Sciatic nerve (tissue), 2 donors: Measurements from ENCODE around the gene TAF3. TPM values are rescaled to one million over a fixed set of nuclear protein-coding genes. Genes with fewer than 3 reads are reported as not detected.

Source experiments
- ATAC-seq: fragments of 200-7000 bp; cut with Tn5 transposase; one replicate; pipeline ENCODE4 v1.9.1; 2020; ENCODE audit warnings: mild to moderate bottlenecking, moderate library complexity
- DNase-seq: peaks from one replicate; pipeline ENCODE4 v3.0.0-alpha.2; 2020; ENCODE audit warnings: low spot score
- intact Hi-C: fragments of 100-400 bp; cut with DNase I; formaldehyde crosslinking; loops from one replicate; pipeline ENCODE4 v1.14.2; 2022
- total RNA-seq: library from RNA; stranded (reverse); fragmentation: NEBNext Ultra II Directional; extraction: Animal tissue kit (Norgen Biotek cat#: 25700); gene quantifications from one replicate; pipeline ENCODE4 v1.2.1, GENCODE V29; 2021
- donor health status: DM: no; HTN: no; CAD: no.
- donor health status: DM: no; HTN: no; CAD: no.

Gene TAF3
- total RNA-seq, 1 donor from 2014 or later: 13.7 TPM

GRCh38 chr10:7908541-7909210 is 90.4 kb downstream of the TAF3 start:
- DNase-seq (no peak), ATAC-seq (no peak)
- intact Hi-C loops: no loop called here

- ATAC-seq (no peak), DNase-seq (no peak)
- intact Hi-C loops: no loop called here
Observed at GRCh38 chr10:7913126-7913872, 95.0 kb downstream of the TAF3 start.

GRCh38 chr10:7915923-7916536 is 97.7 kb downstream of the TAF3 start:
- ATAC-seq (no peak), DNase-seq (no peak)
- intact Hi-C loops: no loop called here

- intact Hi-C loops: no loop called here
- ATAC-seq (no peak), DNase-seq (no peak)
Observed at GRCh38 chr10:7917736-7918135, 99.4 kb downstream of the TAF3 start.

GRCh38 chr10:7922707-7923106 is 104.4 kb downstream of the TAF3 start:
- ATAC-seq: no peak
- no peak for DNase-seq
- intact Hi-C loops: no loop called here

GRCh38 chr10:7928536-7928935 is 110.2 kb downstream of the TAF3 start:
- no peak for DNase-seq
- ATAC-seq: no peak
- intact Hi-C loops: no loop called here

GRCh38 chr10:7932301-7933036 is 114.2 kb downstream of the TAF3 start:
- intact Hi-C loops: no loop called here
- DNase-seq: no peak
- no peak for ATAC-seq

GRCh38 chr10:7933262-7933661 is 115.0 kb downstream of the TAF3 start:
- ATAC-seq: no peak
- intact Hi-C loops: no loop called here
- DNase-seq: no peak

GRCh38 chr10:7933757-7934156 is 115.5 kb downstream of the TAF3 start:
- no peak for DNase-seq
- intact Hi-C loops: no loop called here
- ATAC-seq: no peak

- intact Hi-C loops: no loop called here
- DNase-seq: no peak
- ATAC-seq: no peak
Observed at GRCh38 chr10:7937315-7937945, 119.1 kb downstream of the TAF3 start.

- ATAC-seq: no peak
- intact Hi-C loops: no loop called here
- DNase-seq: no peak
Observed at GRCh38 chr10:7941576-7941975, 123.3 kb downstream of the TAF3 start.

GRCh38 chr10:7942316-7942715 is 124.0 kb downstream of the TAF3 start:
- no peak for ATAC-seq
- intact Hi-C loops: no loop called here
- DNase-seq: no peak

- ATAC-seq (no peak), DNase-seq (no peak)
- intact Hi-C loops: no loop called here
Observed at GRCh38 chr10:7942859-7943258, 124.6 kb downstream of the TAF3 start.

- no peak for ATAC-seq
- intact Hi-C loops: no loop called here
- DNase-seq: no peak
Observed at GRCh38 chr10:7944215-7944480, 125.8 kb downstream of the TAF3 start.

GRCh38 chr10:7944537-7944936 is 126.2 kb downstream of the TAF3 start:
- ATAC-seq (no peak), DNase-seq (no peak)
- intact Hi-C loops: no loop called here

- intact Hi-C loops: no loop called here
- no peak for DNase-seq
- no peak for ATAC-seq
Observed at GRCh38 chr10:7945034-7945433, 126.7 kb downstream of the TAF3 start.

GRCh38 chr10:7945469-7946187 is 127.3 kb downstream of the TAF3 start:
- ATAC-seq: no peak
- no peak for DNase-seq
- intact Hi-C loops: no loop called here

- intact Hi-C loops: no loop called here
- DNase-seq: no peak
- ATAC-seq: no peak
Observed at GRCh38 chr10:7948371-7949000, 130.2 kb downstream of the TAF3 start.
